ENCODE data around the gene BDKRB1.

The BDKRB1 gene

GRCh38 chr14:96309133-96309895 lies 53.3 kb downstream of the BDKRB1 start:
- no peak for DNase-seq (ENCODE audit: extremely low read depth, low read depth)
- no peak for TF ChIP-seq CTCF (IDR thresholded peaks at IDR 0.05; ENCODE audit: low read depth, low read length)

- no peak for TF ChIP-seq CTCF (IDR thresholded peaks at IDR 0.05; ENCODE audit: low read depth, low read length)
- no peak for DNase-seq (ENCODE audit: extremely low read depth, low read depth)
Measured at GRCh38 chr14:96309896-96310330, 53.9 kb downstream of the BDKRB1 start.

DNA sequence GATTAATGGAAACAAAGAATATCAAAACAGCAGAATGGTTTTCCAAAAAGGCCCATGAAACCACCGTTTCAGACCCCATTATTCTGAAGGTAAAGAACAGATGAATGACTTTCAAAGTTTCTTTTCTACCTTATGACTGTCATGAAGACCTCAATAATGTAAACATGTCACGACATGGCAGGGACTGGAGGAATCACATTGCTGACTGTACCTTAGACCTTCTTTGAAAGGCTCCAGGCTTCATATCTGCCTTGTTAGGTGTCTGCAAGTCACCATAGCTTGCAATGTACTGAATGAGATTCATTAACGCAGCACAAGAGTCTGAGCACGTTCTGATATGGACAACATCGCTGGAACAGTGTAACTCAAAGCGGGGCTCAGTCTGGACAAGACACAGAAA lies 54.9 kb downstream of the BDKRB1 start:
- no peak for TF ChIP-seq CTCF (IDR thresholded peaks at IDR 0.05; ENCODE audit: low read depth, low read length)
- no peak for DNase-seq (ENCODE audit: extremely low read depth, low read depth)

All from AG09319 (cell line).